Liver (tissue), 9 donors: ENCODE results near the gene CBX8. TPM values are rescaled to one million over a fixed set of nuclear protein-coding genes. Genes with fewer than 3 reads are reported as not detected.

Experiments used
- DNase-seq: peaks from one replicate; pipeline ENCODE4 v3.0.0-alpha.2; 2017; ENCODE audit warnings: low spot score
- H3K27ac ChIP-seq, 2 donors: one replicate each; pipeline ENCODE4 v1.7.0; 2013; ENCODE audit warnings: inconsistent platforms in 2 of 2, low read length in 2 of 2, control low read depth in 1 of 2, low read depth in 1 of 2, mild to moderate bottlenecking in 1 of 2
- H3K27me3 ChIP-seq, 4 donors: one replicate each; pipeline versions ENCODE4 v1.6.1 to v1.7.0; 2013; ENCODE audit warnings: low read length in 3 of 4, inconsistent platforms in 1 of 4, mild to moderate bottlenecking in 1 of 4, moderate library complexity in 1 of 4; ENCODE audit not compliant: control insufficient read depth in 4 of 4, insufficient read depth in 4 of 4
- H3K36me3 ChIP-seq, 4 donors: one replicate each; pipeline versions ENCODE4 v1.6.1 to v1.7.0; 2013; ENCODE audit warnings: low read length in 3 of 4, mild to moderate bottlenecking in 3 of 4, low read depth in 1 of 4, moderate library complexity in 1 of 4; ENCODE audit not compliant: control insufficient read depth in 4 of 4, insufficient read depth in 3 of 4
- H3K4me1 ChIP-seq, 4 donors: one replicate each; pipeline versions ENCODE4 v1.6.1 to v1.7.0; 2013; ENCODE audit warnings: low read length in 3 of 4, mild to moderate bottlenecking in 3 of 4, moderate library complexity in 1 of 4; ENCODE audit not compliant: control insufficient read depth in 4 of 4, insufficient read depth in 4 of 4
- H3K4me3 ChIP-seq, 3 donors: one replicate each; pipeline versions ENCODE4 v1.6.1 to v1.7.0; 2013; ENCODE audit warnings: low read length in 3 of 3, control low read depth in 1 of 3, low read depth in 1 of 3, mild to moderate bottlenecking in 1 of 3
- H3K9ac ChIP-seq, 2 donors: one replicate each; pipeline ENCODE4 v1.7.0; 2013; ENCODE audit warnings: low read length in 2 of 2, mild to moderate bottlenecking in 2 of 2, moderate library complexity in 2 of 2, control low read depth in 1 of 2, low read depth in 1 of 2
- H3K9me3 ChIP-seq, 4 donors: one replicate each; pipeline versions ENCODE4 v1.6.1 to v1.7.0; 2013; ENCODE audit warnings: low read length in 3 of 4; ENCODE audit not compliant: control insufficient read depth in 4 of 4
- ATF3 ChIP-seq: IDR thresholded peaks from 2 replicates; pipeline ENCODE4 v1.6.1; 2016; ENCODE audit warnings: antibody characterized with exemption
- CTCF ChIP-seq: fragments of 150-350 bp; IDR thresholded peaks from 2 replicates; pipeline ENCODE4 v1.5.1; 2017; ENCODE audit warnings: improper control_type of control experiment, low read depth, low read length; ENCODE audit not compliant: missing input control
- EGR1 ChIP-seq, 2 donors: IDR thresholded peaks; 2 replicates each; pipeline ENCODE4 v1.6.1; 2016 to 2018; ENCODE audit warnings: antibody characterized with exemption in 2 of 2, low read depth in 2 of 2
- FOXA1 ChIP-seq: IDR thresholded peaks from 2 replicates; pipeline ENCODE4 v1.6.1; 2016; ENCODE audit warnings: antibody characterized with exemption
- FOXA2 ChIP-seq: IDR thresholded peaks from 2 replicates; pipeline ENCODE4 v1.6.1; 2016; ENCODE audit warnings: antibody characterized with exemption
- GABPA ChIP-seq, 2 donors: IDR thresholded peaks in 1 of 2; conservative IDR thresholded peaks in 1 of 2; 2 replicates each; pipeline ENCODE4 v1.6.1; 2016; ENCODE audit warnings: antibody characterized with exemption in 2 of 2, mild to moderate bottlenecking in 1 of 2, moderate library complexity in 1 of 2
- HNF4G ChIP-seq: IDR thresholded peaks from 2 replicates; pipeline ENCODE4 v1.6.1; 2016; ENCODE audit warnings: antibody characterized with exemption
- JUND ChIP-seq, 2 donors: IDR thresholded peaks; 2 replicates each; pipeline ENCODE4 v1.6.1; 2016; ENCODE audit warnings: antibody characterized with exemption in 2 of 2
- MAX ChIP-seq: IDR thresholded peaks from 2 replicates; pipeline ENCODE4 v1.6.1; 2016; ENCODE audit warnings: antibody characterized with exemption
- NR2F2 ChIP-seq: IDR thresholded peaks from 2 replicates; pipeline ENCODE4 v1.6.1; 2016; ENCODE audit warnings: antibody characterized with exemption
- RAD21 ChIP-seq, 2 donors: IDR thresholded peaks; 2 replicates each; pipeline ENCODE4 v1.6.1; 2016; ENCODE audit warnings: antibody characterized with exemption in 2 of 2, mild to moderate bottlenecking in 2 of 2
- REST ChIP-seq: IDR thresholded peaks from 2 replicates; pipeline ENCODE4 v1.6.1; 2016; ENCODE audit warnings: antibody characterized with exemption, mild to moderate bottlenecking
- RXRA ChIP-seq, 2 donors: IDR thresholded peaks; 2 replicates each; pipeline ENCODE4 v1.6.1; 2017 to 2018; ENCODE audit warnings: antibody characterized with exemption in 2 of 2, mild to moderate bottlenecking in 1 of 2
- SP1 ChIP-seq: IDR thresholded peaks from 2 replicates; pipeline ENCODE4 v1.6.1; 2018; ENCODE audit warnings: antibody characterized with exemption, mild to moderate bottlenecking
- TAF1 ChIP-seq: conservative IDR thresholded peaks from 2 replicates; pipeline ENCODE4 v1.6.1; 2016; ENCODE audit warnings: antibody characterized with exemption, mild to moderate bottlenecking
- YY1 ChIP-seq: IDR thresholded peaks from 2 replicates; pipeline ENCODE4 v1.6.1; 2016; ENCODE audit warnings: antibody characterized with exemption, mild to moderate bottlenecking
- WGBS: extraction: QIAGEN DNeasy Blood & Tissue Kit; methylation state at CpG from one replicate; pipeline ENCODE4 v1.1.7; 2013; 5-methylcytosine and 5-hydroxymethylcytosine counted together
- polyA plus RNA-seq, 2 donors: library from polyadenylated mRNA; stranded (reverse) in 1 of 2; unstranded in 1 of 2; fragments of 200-250 nt in 1 of 2; fragments of >200 nt in 1 of 2; fragmentation: Nextera tagmentation in 1 of 2; extraction: Ambion mirVana in 1 of 2; gene quantifications; one replicate each; pipeline versions ENCODE4 v1.2.1 to v1.2.3, GENCODE V29; 2013 to 2015
- total RNA-seq, 2 donors: library from RNA; depleted of rRNA; stranded (reverse); fragments of >200 nt; gene quantifications; one replicate each; pipeline ENCODE4 v1.2.3, GENCODE V29; 2014
- donor health status: healthy.
- donor health status: healthy.
- donor health status: healthy.
- donor health status: healthy.
- donor health status: healthy.

The CBX8 gene
- total and polyA plus RNA-seq, 4 donors, result 0.75 to 2.7 (median 1.9) TPM

GRCh38 chr17:79791735-79792161 lies 5.1 kb downstream of the CBX8 start:
- 7% methylated on average over 26 of the region's 26 CpGs for WGBS
- H3K9ac ChIP-seq, result no peak overlapping the region
- peaks cover 0 to 6% (median 0%) of the 10 kb centered on the region in 4 donors for H3K36me3 ChIP-seq
- H3K4me1 ChIP-seq, result peaks cover 6 to 19% (median 14%) of the 10 kb centered on the region in 4 donors
- H3K9me3 ChIP-seq, result no peaks in the 10 kb centered on the region
- peaks cover 0 to 15% (median 9%) of the 10 kb centered on the region in 4 donors for H3K27me3 ChIP-seq
- H3K27ac ChIP-seq, result no peak overlapping the region
- no peak overlapping the region for H3K4me3 ChIP-seq
- no peak for DNase-seq
- TF ChIP-seq REST (no peak), FOXA2 (no peak), CTCF (no peak), FOXA1 (no peak), YY1 (no peak), EGR1 (IDR thresholded peaks at IDR 0.05; ENCODE audit: low read depth in 2 of 2) (no peak), JUND (IDR thresholded peaks at IDR 0.05) (no peak), ATF3 (no peak), NR2F2 (no peak), SP1 (no peak), HNF4G (no peak), RAD21 (IDR thresholded peaks at IDR 0.05) (no peak), TAF1 (no peak)

- H3K9me3 ChIP-seq, result no peaks in the 10 kb centered on the region
- no peak for DNase-seq
- peaks cover 2 to 13% (median 11%) of the 10 kb centered on the region in 4 donors for H3K4me1 ChIP-seq
- no peak overlapping the region for H3K9ac ChIP-seq
- no peak overlapping the region for H3K4me3 ChIP-seq
- peaks cover 0 to 15% (median 10%) of the 10 kb centered on the region in 4 donors for H3K27me3 ChIP-seq
- H3K27ac ChIP-seq, result no peak overlapping the region
- 8% methylated on average over 68 of the region's 68 CpGs for WGBS
- peaks cover 0 to 6% (median 0%) of the 10 kb centered on the region in 4 donors for H3K36me3 ChIP-seq
- TF ChIP-seq JUND (IDR thresholded peaks at IDR 0.05) (no peak), FOXA2 (no peak), EGR1 (IDR thresholded peaks at IDR 0.05; ENCODE audit: low read depth in 2 of 2) (no peak), FOXA1 (no peak), MAX (no peak), GABPA (IDR thresholded peaks at IDR 0.05 in 1 of 2, conservative IDR thresholded peaks at IDR 0.05 in 1 of 2) (no peak), YY1 (no peak), RAD21 (IDR thresholded peaks at IDR 0.05) (no peak), CTCF (no peak), RXRA (IDR thresholded peaks at IDR 0.05) (no peak), REST (no peak)
These were observed 5.8 kb downstream of the CBX8 start for GRCh38 chr17:79790805-79791734.
